ENCODE data around the gene ZNF385D. TPM values are rescaled to one million over a fixed set of nuclear protein-coding genes. Genes with fewer than 3 reads are reported as not detected.
"Not testable (repeated sequence)": the region's sequence is repeated elsewhere in the genome, so short reads cannot be mapped to it uniquely, and the experiment has no call there.

The ZNF385D gene
- total RNA-seq, 1 experiment from 2014 or later, result 13.0 TPM

- ChIA-PET POLR2A (no interaction called here), CTCF (no interaction called here)
- ATAC-seq (no peak), DNase-seq (ENCODE audit: low read depth, low spot score) (no peak)
- in situ Hi-C loops (cut with HindIII; ENCODE audit: low pct_unique_long_range_greater_than_20kb, low sequenced_read_pairs) (no loop called here), intact Hi-C loops (cut with micrococcal nuclease; ENCODE audit: unreplicated experiment) (no loop called here)
- H3K9me3 ChIP-seq (ENCODE audit: control insufficient read depth, insufficient read depth, low read depth, low read length), result no peaks in the 10 kb centered on the region
- no TSS peak for BruUV-seq (replicated peaks)
- no peak overlapping the region for H3K27ac ChIP-seq (ENCODE audit: low read length)
- H3K27me3 ChIP-seq (ENCODE audit: control insufficient read depth, insufficient read depth, low read length), result no peaks in the 10 kb centered on the region
- no peak overlapping the region for H3K4me3 ChIP-seq (ENCODE audit: low read depth in 2 of 2, low read length in 2 of 2)
- TF ChIP-seq TCF7L2 (IDR thresholded peaks at IDR 0.05; ENCODE audit: low read depth, low read length) (no peak), CTCF (IDR thresholded peaks at IDR 0.05) (no peak), POLR2AphosphoS5 (IDR thresholded peaks at IDR 0.05; ENCODE audit: low read depth, low read length) (no peak), SIN3A (IDR thresholded peaks at IDR 0.05; ENCODE audit: borderline replicate concordance, insufficient read depth, low read depth, low read length) (no peak), REST (IDR thresholded peaks at IDR 0.05; ENCODE audit: insufficient read depth in 1 of 2, low read depth in 2 of 2, low read length in 1 of 2) (no peak)
- H3K4me1 ChIP-seq (ENCODE audit: control insufficient read depth, insufficient read depth, low read length), result no peaks in the 10 kb centered on the region
- no peaks in the 10 kb centered on the region for H3K36me3 ChIP-seq (ENCODE audit: control insufficient read depth, insufficient read depth, low read length)
Observed at GRCh38 chr3:21390136-21390535, 360.9 kb downstream of the ZNF385D start.

- H3K27ac ChIP-seq (ENCODE audit: low read length); in situ Hi-C loops (cut with HindIII; ENCODE audit: low pct_unique_long_range_greater_than_20kb, low sequenced_read_pairs); CTCF ChIA-PET; BruUV-seq (replicated peaks); H3K27me3 ChIP-seq (ENCODE audit: control insufficient read depth, insufficient read depth, low read length); H3K4me1 ChIP-seq (ENCODE audit: control insufficient read depth, insufficient read depth, low read length); intact Hi-C loops (cut with micrococcal nuclease; ENCODE audit: unreplicated experiment); DNase-seq (ENCODE audit: low read depth, low spot score); ATAC-seq; H3K4me3 ChIP-seq (ENCODE audit: low read depth in 2 of 2, low read length in 2 of 2); H3K36me3 ChIP-seq (ENCODE audit: control insufficient read depth, insufficient read depth, low read length); POLR2A ChIA-PET; H3K9me3 ChIP-seq (ENCODE audit: control insufficient read depth, insufficient read depth, low read depth, low read length): not testable (repeated sequence)
Observed at GRCh38 chr3:21387142-21387826, 363.7 kb downstream of the ZNF385D start.

- intact Hi-C loops (cut with micrococcal nuclease; ENCODE audit: unreplicated experiment); POLR2A ChIA-PET; BruUV-seq (replicated peaks); DNase-seq (ENCODE audit: low read depth, low spot score); H3K4me1 ChIP-seq (ENCODE audit: control insufficient read depth, insufficient read depth, low read length); H3K27ac ChIP-seq (ENCODE audit: low read length); H3K27me3 ChIP-seq (ENCODE audit: control insufficient read depth, insufficient read depth, low read length); H3K4me3 ChIP-seq (ENCODE audit: low read depth in 2 of 2, low read length in 2 of 2); CTCF ChIA-PET; H3K36me3 ChIP-seq (ENCODE audit: control insufficient read depth, insufficient read depth, low read length); in situ Hi-C loops (cut with HindIII; ENCODE audit: low pct_unique_long_range_greater_than_20kb, low sequenced_read_pairs); ATAC-seq; H3K9me3 ChIP-seq (ENCODE audit: control insufficient read depth, insufficient read depth, low read depth, low read length): not testable (repeated sequence)
Observed at GRCh38 chr3:21378036-21378435, 373.0 kb downstream of the ZNF385D start.
